PC-3 (cell line): Measurements from ENCODE around the gene TPX2. TPM values are rescaled to one million over a fixed set of nuclear protein-coding genes. Genes with fewer than 3 reads are reported as not detected.

ENCODE experiments used
- ATAC-seq: fragments of 200-7000 bp; cut with Tn5 transposase; 2 replicates; pipeline ENCODE4 v1.9.1; 2020; ENCODE audit warnings: mild to moderate bottlenecking, moderate library complexity
- BruUV-seq: library from RNA; stranded (reverse); fragments of 400-500 nt; replicated peaks from 2 replicates; lab custom pipeline; 2021; lab: Mats Ljungman, UMichigan
- CTCF ChIA-PET: fragments of 300-600 bp; sonication (Branson Sonifier 250); formaldehyde crosslinking; loops from one replicate; lab custom pipeline; 2022; ENCODE audit warnings: antibody characterized with exemption; lab: Charles Lee
- POLR2A ChIA-PET: fragments of 300-600 bp; sonication (Branson Sonifier 250); formaldehyde crosslinking; loops from one replicate; lab custom pipeline; 2022; ENCODE audit warnings: antibody characterized with exemption; ENCODE audit not compliant: unreplicated experiment; lab: Charles Lee
- DNase-seq: peaks from one replicate; pipeline ENCODE4 v3.0.0-alpha.2; 2015
- H2AFZ ChIP-seq: fragments of 300-600 bp; sonication (generic); 2 replicates; pipeline ENCODE4 v1.6.0; 2016; ENCODE audit warnings: antibody characterized with exemption, low read length
- H3F3A ChIP-seq: fragments of 300-600 bp; sonication (generic); one replicate; pipeline ENCODE4 v1.6.0; 2017; ENCODE audit warnings: antibody characterized with exemption, low read length, control low read depth, mild to moderate bottlenecking; ENCODE audit not compliant: unreplicated experiment
- H3K27ac ChIP-seq: fragments of 300-600 bp; sonication (generic); 2 replicates; pipeline ENCODE4 v1.5.1; 2016; ENCODE audit warnings: mild to moderate bottlenecking, low read length
- H3K27me3 ChIP-seq: fragments of 300-600 bp; sonication (generic); 2 replicates; pipeline ENCODE4 v1.6.1; 2016; ENCODE audit warnings: low read length, mixed read lengths
- H3K36me3 ChIP-seq: fragments of 300-600 bp; sonication (generic); 2 replicates; pipeline ENCODE4 v1.6.1; 2016; ENCODE audit warnings: low read depth, mixed run types, low read length, mixed read lengths
- H3K4me1 ChIP-seq: fragments of 300-600 bp; sonication (generic); 2 replicates; pipeline ENCODE4 v1.5.1; 2016; ENCODE audit warnings: low read length; ENCODE audit not compliant: insufficient read depth
- H3K4me2 ChIP-seq: fragments of 300-600 bp; sonication (generic); 2 replicates; pipeline ENCODE4 v1.6.0; 2016; ENCODE audit warnings: low read length
- H3K4me3 ChIP-seq: fragments of 300-600 bp; sonication (generic); 2 replicates; pipeline ENCODE4 v1.5.1; 2016; ENCODE audit warnings: mild to moderate bottlenecking, low read length, mixed read lengths
- H3K79me2 ChIP-seq: fragments of 300-600 bp; sonication (generic); 2 replicates; pipeline ENCODE4 v1.6.1; 2017; ENCODE audit warnings: low read length, mixed read lengths
- H3K9ac ChIP-seq: fragments of 300-600 bp; sonication (generic); 2 replicates; pipeline ENCODE4 v1.6.0; 2016; ENCODE audit warnings: mild to moderate bottlenecking, low read length
- H3K9me2 ChIP-seq: fragments of 300-600 bp; sonication (generic); replicated peaks from 2 replicates; pipeline ENCODE4 v1.6.1; 2016; ENCODE audit warnings: mixed run types, low read length, mixed read lengths
- H3K9me3 ChIP-seq: fragments of 300-600 bp; sonication (generic); 2 replicates; pipeline ENCODE4 v1.6.1; 2016; ENCODE audit warnings: low read length, mixed read lengths
- H4K20me1 ChIP-seq: fragments of 300-600 bp; sonication (generic); 2 replicates; pipeline ENCODE4 v1.6.1; 2016; ENCODE audit warnings: low read length, mixed read lengths
- EZH2 ChIP-seq: fragments of 300-600 bp; sonication (generic); IDR thresholded peaks from one replicate; pipeline ENCODE4 v1.6.1; 2017; ENCODE audit warnings: antibody characterized with exemption, mild to moderate bottlenecking, low read length; ENCODE audit not compliant: unreplicated experiment
- EZH2phosphoT487 ChIP-seq: fragments of 300-600 bp; sonication (generic); IDR thresholded peaks from 2 replicates; pipeline ENCODE4 v1.6.1; 2018; ENCODE audit warnings: mild to moderate bottlenecking, antibody characterized with exemption, low read length, borderline replicate concordance
- intact Hi-C: fragments of 100-400 bp; cut with micrococcal nuclease; formaldehyde crosslinking; loops from 2 replicates; pipeline ENCODE4 v1.9.0; 2023
- total RNA-seq: library from RNA; depleted of rRNA; stranded (reverse); fragments of >200 nt; gene quantifications from 2 replicates; pipeline ENCODE4 v1.2.3, GENCODE V29; 2014
- TF ChIP-seq, protein P1 (sequence below): fragments of 300-600 bp; sonication (generic); conservative IDR thresholded peaks from 2 replicates; pipeline ENCODE4 v1.5.1; 2017; ENCODE audit warnings: antibody characterized with exemption, low read depth, mild to moderate bottlenecking, low read length

TPX2 gene
- total RNA-seq, 1 experiment from 2014 or later: 128 TPM

DNA sequence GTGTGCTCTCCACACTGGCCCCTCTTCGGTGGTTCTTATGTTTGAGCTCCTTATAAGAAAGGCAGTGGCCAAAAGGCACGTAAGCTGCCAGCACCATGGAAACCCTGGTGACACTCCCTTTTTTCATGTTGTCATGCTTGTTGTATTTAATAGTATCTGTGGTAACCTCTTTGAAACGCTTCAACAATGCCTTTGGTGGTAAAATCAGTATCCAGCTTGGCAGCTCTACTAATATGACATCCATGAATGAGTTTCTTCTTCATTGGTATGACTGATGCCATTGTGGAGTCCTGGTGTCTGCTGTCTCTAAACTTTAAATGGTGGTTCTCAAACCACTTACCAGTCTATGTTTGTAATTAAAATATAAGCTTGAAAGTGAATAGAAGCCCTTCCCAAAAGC is 69.4 kb downstream of the TPX2 start:
- TF ChIP-seq EZH2phosphoT487 (no peak), EZH2 (no peak)
- TF ChIP-seq, protein P1, sequence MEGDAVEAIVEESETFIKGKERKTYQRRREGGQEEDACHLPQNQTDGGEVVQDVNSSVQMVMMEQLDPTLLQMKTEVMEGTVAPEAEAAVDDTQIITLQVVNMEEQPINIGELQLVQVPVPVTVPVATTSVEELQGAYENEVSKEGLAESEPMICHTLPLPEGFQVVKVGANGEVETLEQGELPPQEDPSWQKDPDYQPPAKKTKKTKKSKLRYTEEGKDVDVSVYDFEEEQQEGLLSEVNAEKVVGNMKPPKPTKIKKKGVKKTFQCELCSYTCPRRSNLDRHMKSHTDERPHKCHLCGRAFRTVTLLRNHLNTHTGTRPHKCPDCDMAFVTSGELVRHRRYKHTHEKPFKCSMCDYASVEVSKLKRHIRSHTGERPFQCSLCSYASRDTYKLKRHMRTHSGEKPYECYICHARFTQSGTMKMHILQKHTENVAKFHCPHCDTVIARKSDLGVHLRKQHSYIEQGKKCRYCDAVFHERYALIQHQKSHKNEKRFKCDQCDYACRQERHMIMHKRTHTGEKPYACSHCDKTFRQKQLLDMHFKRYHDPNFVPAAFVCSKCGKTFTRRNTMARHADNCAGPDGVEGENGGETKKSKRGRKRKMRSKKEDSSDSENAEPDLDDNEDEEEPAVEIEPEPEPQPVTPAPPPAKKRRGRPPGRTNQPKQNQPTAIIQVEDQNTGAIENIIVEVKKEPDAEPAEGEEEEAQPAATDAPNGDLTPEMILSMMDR: no peak
- ATAC-seq: no peak
- POLR2A ChIA-PET: interaction anchor here (0.7 kb wide), 1 partner anchor 29 kb away, joined by 3 read pairs; no protein-coding TSS in a partner anchor

DNA sequence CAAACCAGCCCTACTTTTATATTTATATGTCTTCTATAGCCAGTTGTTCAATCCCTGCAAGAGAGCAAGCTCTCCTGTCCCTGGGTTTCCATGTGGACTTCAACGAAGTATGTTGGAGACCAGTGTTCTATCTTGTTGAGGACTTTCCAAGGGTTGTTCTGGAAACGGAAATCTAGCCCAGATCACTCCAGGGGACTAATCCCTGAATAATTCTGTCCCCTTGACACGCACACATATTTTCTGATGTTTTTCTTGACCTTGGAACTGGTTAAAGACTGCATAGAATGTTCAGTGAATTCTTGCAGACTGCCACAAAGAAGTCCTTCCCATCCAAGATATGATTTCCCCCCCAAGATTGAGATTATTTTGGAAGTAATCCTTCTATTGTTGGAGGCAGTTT is 70.6 kb downstream of the TPX2 start:
- Histone ChIP-seq H3K9me3 (no peaks in the 10 kb centered on the region), H3K9ac (peak overlapping the region; percentile 43), H3K36me3 (peaks cover 20% of the 10 kb centered on the region; the same call in 1 of the 2 replicates), H3K27ac (peak overlapping the region; percentile 84), H3K4me3 (no peak overlapping the region), H3K4me1 (peaks cover 17% of the 10 kb centered on the region), H2AFZ (no peak overlapping the region), H3K9me2 (no peaks in the 10 kb centered on the region), H3K27me3 (no peaks in the 10 kb centered on the region), H3F3A (no peaks in the 10 kb centered on the region), H4K20me1 (no peaks in the 10 kb centered on the region), H3K79me2 (no peaks in the 10 kb centered on the region), H3K4me2 (peak overlapping the region; percentile 29; the same call in 1 of the 2 replicates)
- DNase-seq (no peak), ATAC-seq (no peak)
- no TSS peak for BruUV-seq
- TF ChIP-seq, protein P1: no peak
- TF ChIP-seq EZH2phosphoT487 (no peak), EZH2 (no peak)
- CTCF ChIA-PET: no interaction called here
- POLR2A ChIA-PET: no interaction called here
- intact Hi-C loops: no loop called here

More for the DNA sequence above, 69.4 kb downstream of the TPX2 start:
- Histone ChIP-seq H3K79me2 (no peaks in the 10 kb centered on the region), H3K36me3 (peaks cover 29% of the 10 kb centered on the region), H2AFZ (no peak overlapping the region), H3K9me3 (no peaks in the 10 kb centered on the region), H3K27ac (no peak overlapping the region), H3K9me2 (no peaks in the 10 kb centered on the region), H3K4me3 (no peak overlapping the region), H4K20me1 (no peaks in the 10 kb centered on the region), H3K27me3 (no peaks in the 10 kb centered on the region), H3K4me2 (no peak overlapping the region), H3K4me1 (peaks cover 17% of the 10 kb centered on the region), H3K9ac (no peak overlapping the region), H3F3A (no peaks in the 10 kb centered on the region)
- CTCF ChIA-PET: interaction anchor here (0.5 kb wide), 1 partner anchor 174 kb away, joined by 3 read pairs; no protein-coding TSS in a partner anchor
- no peak for DNase-seq
- no TSS peak for BruUV-seq
- intact Hi-C loops: no loop called here

DNA sequence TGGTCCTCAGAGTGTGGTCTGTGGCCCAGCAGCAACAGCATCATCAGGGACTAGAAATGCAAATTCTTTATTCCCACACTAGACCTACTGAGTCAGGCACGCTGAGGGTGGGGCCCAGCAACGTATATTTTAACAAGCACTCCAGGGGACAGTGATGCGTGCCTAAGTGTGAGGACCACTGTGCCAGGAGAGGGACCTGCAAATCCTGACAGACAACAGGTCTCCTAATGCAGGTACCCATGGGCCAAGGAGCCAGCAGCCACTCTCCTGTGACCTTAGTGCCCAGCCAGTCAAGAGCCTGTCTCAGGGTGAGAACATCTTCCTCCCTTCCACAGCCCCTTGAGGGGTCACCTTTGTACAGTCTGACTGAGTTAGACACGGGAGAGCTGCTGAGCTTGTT is 72.1 kb downstream of the TPX2 start:
- H3K4me2 ChIP-seq: no peak overlapping the region
- no peaks in the 10 kb centered on the region for H3K79me2 ChIP-seq
- peaks cover 17% of the 10 kb centered on the region for H3K4me1 ChIP-seq
- no peaks in the 10 kb centered on the region for H3F3A ChIP-seq
- H3K9me2 ChIP-seq: no peaks in the 10 kb centered on the region
- no peak for TF ChIP-seq EZH2
- TF ChIP-seq, protein P1: no peak
- H3K4me3 ChIP-seq: no peak overlapping the region
- H3K27ac ChIP-seq: peak overlapping the region; percentile 84
- CTCF ChIA-PET: no interaction called here
- no peaks in the 10 kb centered on the region for H3K27me3 ChIP-seq
- no TSS peak for BruUV-seq
- DNase-seq (no peak), ATAC-seq (no peak)
- no peaks in the 10 kb centered on the region for H3K9me3 ChIP-seq
- H3K9ac ChIP-seq: peak overlapping the region; percentile 20; the same call in 1 of the 2 replicates
- H3K36me3 ChIP-seq: peaks cover 11% of the 10 kb centered on the region; the same call in 1 of the 2 replicates
- no peak overlapping the region for H2AFZ ChIP-seq
- POLR2A ChIA-PET: no interaction called here
- H4K20me1 ChIP-seq: no peaks in the 10 kb centered on the region
- intact Hi-C loops: no loop called here
